HG03565 (cell line): ENCODE results near the gene PRELID1.
"Not testable (repeated sequence)": the region's sequence is repeated elsewhere in the genome, so short reads cannot be mapped to it uniquely, and the experiment has no call there.

Experiments
- ATAC-seq: cut with Tn5 transposase; IDR thresholded peaks from one replicate; pipeline ENCODE4 v1.9.1; 2021; ENCODE audit warnings: mild to moderate bottlenecking, moderate library complexity; ENCODE audit not compliant: unreplicated experiment

The PRELID1 gene

DNA sequence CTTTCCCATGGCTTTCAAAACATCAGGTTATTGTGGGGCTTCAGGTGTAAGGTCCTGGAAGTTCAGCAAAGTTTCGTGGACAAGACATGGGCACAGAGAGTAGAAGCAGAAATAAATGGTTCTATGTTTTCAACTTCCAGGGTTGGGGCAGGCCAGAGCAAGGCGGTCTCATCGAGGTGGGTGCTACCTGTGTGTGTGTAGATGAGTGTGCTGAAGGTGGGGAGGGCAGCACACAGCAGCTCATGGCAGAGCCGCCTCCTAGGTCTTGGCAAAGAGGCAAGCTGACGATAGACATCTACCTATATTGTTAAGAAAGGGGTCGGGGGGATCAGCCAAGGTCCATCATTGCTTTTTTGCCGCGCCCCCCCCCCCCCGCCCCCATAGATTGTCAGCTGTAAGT, 3.9 kb upstream of the PRELID1 start:
- no peak for ATAC-seq

DNA sequence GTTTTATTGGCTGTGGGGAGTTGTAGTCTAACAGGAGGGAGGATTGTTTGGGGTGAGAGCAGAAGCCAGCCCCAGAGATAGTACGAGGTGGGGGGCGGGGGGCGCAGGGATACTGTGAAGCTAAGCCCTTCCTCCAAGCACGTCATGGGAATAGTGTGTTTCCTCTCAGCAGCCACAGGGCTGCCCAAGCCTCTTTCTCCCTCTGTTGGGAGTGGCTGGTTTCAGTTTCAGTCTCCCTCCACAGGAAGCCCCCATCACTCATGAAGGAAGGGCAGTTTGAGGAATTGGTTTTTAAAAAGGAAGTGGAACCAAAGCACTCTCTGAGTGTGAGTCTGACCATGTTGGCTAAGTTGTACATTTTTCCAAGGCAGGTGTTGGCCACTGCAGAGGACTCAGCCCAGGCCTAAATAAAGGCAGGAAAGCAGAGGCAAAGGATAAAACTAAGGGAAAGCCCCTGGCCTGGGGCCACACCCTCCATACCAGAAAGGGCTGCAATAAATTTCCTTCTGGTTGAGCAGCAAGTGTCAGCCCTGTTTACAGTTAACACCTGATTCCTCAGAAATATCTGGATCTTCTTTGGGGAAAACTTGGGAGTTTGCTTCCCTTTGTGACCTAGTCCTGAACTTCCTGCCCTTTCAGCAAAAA, 3.2 kb upstream of the PRELID1 start:
- peak; percentile 44 for ATAC-seq

DNA sequence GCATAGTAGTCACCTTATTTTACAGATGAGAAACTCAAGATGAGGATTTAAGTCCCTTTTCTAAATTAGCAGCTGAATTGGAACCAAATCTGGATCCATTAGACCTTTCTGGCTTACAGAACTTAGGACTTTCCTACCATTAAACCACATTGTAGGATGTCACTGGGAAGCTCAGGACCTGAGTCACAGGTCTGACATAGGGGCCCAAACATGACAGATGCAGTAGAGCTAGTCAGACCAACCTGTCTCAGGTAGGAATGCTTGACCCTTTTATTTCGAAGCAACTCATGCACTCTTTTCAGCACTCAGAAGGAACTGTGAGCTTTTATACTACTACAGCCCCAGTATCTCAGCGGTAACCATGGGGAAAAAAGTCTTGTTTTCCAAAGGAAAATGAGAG, 2.6 kb upstream of the PRELID1 start:
- no peak for ATAC-seq

DNA sequence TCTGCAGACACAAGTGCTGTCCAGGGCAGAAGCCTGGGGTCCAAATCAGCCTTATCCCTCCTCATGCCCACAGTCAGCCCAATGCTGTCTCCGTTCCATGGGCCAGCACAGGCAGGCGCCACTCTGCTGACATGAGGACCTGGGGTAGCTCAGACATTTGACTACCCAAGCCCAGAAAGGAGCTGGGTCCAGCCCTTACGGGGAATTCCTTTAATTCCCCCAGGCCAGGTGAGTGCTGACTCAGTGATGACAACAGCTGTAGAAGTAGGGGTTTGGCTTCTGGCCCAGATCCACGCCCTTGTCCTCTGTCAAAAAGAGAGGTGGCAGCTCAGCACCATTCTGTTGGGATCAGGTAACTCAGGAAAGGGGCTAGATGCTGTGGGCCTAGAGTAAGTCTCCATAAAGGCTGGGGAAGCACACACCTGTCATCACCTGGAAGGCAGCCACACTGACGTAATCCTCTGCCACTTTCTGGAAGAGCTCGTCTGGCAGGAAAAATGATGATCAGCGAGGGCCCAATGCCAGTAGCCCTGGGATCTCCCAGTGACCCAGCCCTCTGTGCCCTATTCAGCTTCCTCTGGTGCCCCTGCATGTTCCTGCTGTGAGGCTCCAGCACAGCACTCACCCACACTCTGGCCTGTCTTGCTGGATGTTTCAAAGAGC, 2.0 kb upstream of the PRELID1 start:
- no peak for ATAC-seq

DNA sequence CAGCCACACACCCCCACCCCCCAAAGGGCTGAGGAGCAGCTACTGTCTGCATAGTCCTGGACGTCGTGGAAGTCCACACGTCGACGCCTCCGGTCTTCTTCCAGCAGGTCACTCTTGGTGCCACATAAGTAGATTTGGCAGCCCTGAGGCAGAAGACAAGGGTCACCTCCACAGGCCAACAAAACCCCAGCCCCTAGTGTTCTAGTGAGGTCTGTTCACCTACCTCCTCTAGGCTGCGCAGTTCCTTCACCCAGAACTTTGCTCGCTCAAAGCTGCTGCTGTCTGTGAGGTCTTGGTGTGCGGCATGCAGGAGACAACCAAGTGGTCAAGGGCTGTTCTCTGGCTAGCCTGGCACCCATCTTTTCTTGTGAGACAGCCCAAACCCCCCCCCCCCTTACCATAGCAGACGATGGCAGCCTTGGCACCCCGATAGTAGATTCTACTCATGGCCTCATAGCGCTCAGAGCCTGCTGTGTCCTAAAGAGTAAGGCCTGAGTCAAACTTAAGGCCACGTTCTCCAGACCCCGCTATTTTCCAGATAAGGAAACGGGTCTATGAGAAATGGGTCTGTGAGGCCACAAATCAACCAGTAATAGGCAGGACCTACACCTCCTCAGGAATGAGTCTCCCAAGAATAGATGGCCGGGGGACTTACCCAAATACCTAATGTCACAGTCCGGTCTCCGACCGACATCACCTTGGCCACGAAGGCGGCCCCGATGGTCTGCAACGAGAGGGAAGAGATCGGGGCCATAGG, 1.1 kb upstream of the PRELID1 start:
- ATAC-seq, result no peak

DNA sequence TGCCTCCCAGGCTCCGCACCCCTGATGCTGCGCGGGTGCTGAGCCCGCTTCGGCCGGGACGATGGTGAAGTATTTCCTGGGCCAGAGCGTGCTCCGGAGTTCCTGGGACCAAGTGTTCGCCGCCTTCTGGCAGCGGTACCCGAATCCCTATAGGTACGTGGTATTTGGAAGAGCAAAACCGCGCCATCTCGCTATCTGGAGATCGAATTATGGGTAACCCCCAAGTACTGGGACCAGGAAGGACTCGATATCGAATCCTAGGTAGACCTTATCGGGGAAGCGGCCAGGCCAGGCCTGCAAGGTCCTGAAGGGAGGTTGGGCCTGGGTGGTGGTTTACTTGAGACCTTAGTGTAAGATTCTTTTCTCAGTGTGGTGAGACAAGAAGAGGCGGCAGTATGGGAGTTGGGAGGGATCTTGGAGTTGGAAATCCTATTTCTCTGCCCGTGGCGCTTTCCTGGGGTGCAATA, 359 bp downstream of the PRELID1 start:
- ATAC-seq, result no peak

DNA sequence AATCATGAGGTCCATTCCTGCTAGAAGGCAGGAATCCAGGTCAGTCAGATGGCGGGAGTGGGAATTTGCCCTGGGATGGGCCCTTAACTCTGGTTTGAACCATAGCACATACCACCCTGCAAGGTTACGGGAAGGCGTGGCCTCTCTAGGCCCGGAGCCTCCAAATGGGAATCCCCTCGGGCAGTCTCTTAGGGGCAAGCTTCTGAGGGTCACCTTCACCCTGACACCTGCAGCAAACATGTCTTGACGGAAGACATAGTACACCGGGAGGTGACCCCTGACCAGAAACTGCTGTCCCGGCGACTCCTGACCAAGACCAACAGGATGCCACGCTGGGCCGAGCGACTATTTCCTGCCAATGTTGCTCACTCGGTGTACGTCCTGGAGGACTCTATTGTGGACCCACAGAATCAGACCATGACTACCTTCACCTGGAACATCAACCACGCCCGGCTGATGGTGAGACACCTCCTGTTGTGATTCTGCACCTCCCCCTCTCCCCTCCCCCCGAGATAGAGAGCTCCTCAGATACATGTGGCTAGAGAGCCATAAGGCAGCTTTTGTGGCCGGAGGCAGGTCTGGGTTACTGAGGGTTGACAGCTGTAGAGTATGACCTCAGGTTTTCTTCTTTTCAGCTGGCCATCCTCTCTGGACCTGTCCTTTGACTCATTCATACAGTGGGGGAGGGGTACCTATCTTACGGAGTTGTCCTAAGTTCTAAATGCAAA, 957 bp downstream of the PRELID1 start:
- no peak for ATAC-seq

DNA sequence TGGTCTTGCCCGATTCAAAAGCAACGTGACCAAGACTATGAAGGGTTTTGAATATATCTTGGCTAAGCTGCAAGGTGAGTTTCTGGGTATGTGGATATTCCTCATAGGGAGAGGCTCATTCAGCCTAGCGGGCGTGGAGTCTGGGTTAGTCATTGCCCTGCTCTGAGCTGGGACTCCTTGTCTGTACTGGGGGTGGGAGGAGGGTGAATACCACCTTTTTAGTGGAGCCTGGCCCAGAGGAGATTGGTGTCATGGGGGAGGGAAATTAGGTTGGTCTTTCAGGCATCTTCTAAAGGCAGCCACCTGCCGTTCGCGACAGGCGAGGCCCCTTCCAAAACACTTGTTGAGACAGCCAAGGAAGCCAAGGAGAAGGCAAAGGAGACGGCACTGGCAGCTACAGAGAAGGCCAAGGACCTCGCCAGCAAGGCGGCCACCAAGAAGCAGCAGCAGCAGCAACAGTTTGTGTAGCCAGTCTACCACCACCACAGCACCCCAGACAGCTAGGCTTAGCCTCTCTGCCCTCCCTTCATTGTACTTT, 2.6 kb downstream of the PRELID1 start:
- not testable (repeated sequence) for ATAC-seq

DNA sequence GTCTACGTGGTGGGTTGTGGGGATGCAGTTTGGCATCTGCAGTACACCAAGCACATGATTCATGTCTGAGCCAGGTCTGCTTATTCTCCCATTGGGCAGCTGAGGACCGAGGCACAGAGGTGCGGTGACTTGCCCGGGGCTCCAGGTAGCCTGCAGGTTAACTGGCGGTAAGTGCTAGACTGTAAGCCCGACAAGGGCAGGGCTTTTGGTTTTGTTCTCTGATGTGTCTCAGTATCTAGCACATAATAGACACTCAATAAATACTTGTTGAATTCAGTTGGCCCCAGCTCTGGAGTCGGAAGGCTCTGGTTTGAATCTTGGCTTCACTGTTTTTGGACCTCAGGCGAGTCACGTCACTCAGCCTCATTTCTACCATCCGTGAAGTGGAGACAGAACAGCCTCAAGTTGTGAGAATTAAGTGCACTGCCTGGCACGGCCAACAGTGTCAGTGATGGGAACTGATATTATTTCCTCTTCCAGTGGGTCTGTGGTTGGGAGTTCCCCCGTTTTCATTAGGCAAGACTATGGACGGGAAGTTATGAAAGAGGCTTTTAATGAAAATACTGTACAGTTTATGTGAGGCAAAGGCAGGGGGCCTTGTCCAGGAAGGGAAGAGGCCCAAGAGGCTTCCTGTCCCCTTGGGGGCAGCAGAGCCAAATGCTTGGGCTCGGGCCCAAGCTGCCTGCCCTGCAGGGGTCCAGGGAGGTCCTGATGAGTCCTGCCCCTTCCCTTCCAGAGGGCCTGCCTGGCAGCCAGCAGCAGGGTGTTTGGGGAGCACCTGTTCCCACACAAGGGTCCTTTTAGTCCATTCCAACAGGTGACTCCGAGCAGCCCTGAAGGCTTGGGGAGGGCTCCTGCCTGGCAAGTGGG, 3.3 kb downstream of the PRELID1 start:
- ATAC-seq, result no peak

DNA sequence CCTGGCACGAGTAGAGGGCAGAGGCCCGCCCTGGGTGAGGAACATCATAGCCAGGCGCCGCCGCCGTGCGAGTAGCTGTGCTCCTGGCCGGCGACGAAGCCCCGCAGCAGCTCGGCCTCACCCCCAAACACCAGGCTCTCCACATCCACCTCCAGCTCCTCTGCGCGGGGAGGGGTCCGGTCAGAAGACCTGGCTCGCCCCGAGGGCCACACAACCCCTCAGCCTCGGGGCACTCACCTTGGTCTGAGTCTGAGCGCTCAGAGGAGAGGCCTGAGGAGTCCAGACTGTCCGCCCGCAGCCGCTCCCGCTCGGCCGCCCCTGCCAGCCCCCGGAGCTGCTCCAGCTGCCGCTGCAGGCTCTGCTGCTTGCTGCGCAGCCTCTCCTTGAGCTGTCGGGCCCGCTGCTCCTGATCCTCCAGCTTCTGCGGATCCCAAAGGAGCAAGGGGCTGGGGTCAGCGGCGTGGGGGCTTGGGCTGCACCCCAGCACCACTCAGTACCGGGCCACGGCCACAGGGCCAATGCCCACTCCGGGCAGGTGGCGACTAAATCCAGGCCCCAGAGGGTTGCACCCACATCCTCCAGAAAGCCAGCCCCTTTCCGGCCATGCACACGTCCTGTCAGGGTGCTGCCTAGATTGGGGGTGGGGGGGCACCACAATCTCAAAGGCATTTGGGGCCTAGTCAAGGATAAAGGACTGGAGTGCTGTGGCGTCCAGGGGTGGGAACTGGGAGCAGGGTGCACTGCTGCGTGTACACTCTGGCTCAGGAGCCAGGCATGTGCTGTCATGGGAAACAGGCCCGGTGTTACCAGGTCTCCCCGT, 4.2 kb downstream of the PRELID1 start:
- no peak for ATAC-seq

DNA sequence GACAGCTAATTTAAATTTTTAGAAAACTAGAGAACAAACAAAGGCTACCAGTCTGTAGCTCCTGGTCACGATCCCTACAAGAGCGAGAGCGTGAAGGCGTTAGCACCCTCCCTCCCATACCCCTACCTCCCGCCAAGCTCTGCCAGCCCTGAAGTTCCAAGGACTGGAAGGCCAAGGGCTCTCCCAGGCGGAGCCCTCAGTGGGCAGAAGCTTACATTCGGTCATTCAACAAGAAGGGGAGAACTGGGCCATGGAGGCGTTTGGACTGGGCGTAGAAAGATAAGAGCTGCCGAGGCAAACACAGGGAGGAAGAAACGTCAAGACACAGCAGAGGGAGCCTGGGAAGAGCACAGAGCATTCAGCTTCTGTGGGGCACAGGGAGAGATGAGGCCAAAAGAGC, 5.1 kb downstream of the PRELID1 start:
- ATAC-seq, result no peak

DNA sequence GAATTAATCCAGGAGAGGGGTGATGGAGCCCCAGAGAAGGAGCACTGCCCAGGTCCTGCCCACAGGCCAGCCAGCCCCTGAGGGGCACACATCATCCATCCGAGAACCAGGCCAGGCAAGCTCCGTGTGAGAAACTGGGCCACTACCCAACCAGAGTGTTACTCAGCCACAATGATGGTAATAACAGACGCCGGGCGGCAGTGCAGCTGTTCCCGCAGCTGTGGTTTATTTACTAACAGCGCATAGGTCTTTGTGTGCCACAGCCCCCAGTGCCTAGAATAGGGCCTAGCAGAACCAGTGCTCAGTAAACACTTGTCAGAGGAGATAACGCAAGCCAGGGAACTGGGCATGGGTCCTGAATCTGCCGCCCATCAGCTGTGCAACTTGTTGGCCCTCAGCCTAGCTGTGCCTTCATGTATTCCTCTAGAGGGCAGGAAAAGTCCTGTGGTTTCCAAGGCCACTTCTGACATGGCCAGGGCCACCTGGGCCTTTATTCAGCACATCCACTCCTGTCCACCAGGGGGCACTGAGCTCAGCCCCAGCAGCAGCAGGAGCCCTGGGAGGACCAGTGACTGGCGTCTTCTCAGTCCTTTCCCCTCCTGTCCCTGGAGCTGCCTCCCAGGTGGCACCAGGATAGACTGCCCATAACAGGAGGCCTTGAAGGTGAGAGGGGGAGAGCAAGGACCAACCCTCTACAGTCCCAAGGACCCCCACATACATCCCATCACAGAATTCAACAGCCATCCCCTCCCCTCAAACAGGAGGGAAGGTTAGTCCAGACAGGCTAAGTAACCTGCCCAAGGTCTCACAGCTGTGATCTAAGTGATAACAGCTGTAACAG, 6.0 kb downstream of the PRELID1 start:
- no peak for ATAC-seq

DNA sequence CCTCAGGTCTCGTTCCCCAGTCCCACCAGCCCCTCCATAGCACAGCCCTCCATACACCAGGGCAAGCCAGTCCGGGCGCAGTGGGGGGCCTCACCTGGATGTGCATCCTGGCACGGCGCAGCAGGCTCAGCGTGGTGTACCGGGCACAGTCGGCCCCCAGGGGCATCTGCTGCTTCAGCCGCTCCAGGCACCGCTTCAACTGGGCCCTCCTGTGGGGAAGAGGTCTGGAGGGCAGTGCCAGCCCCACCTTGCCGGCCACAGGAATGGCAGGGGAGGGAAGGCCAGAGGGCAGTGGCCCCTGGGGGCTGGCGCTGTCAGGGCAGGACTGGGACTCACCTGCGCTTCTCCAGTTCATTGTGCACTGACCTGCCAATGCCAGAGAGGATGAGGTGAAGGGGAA, 6.7 kb downstream of the PRELID1 start:
- no peak for ATAC-seq

DNA sequence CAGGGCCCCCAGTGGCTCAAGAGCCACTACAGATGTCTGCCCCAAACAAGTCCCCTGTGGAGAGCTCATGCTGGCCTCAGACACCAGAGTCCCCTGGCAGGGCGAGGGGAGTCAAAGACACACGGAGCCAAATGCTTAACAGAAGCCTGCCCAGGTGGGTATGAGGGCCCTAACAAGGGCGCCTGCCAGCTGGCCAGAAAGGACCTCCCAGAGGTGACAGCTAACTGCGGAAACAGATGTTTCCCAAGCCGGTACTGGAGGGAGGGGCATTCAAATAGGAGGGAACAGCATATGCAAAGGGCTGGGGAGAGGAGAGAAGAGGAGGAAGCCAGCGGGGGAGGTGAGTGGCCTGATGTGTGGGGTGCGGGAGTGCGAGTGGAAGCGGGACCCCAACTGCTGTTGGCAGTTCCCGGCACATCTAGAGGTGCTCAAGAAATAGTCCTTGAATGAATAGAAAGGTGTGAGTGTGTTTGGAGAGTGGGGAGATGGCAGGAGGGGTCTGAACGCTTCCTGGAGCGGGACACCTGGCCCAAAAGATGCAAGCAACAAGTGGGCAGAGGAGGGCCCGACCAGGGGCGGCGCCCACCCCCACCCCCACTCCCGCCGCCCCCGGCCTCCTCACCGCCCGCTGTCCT, 7.3 kb downstream of the PRELID1 start:
- ATAC-seq, result no peak

DNA sequence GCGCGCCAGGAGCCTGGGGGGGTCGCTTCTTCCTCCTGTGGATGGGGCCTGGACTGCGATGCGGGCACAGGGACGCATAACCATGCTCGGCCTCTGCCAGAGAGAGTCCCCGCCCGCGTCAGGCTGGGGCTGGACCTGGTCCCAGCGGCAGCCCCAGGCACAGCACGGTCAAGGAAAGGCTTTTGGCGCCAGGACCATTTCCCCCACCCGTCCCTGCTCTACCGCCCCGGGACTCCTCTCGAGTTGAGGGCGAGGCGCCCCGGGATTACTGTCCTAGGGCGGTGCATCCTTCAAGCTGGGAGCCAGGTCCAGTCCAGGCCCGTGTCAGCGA, 7.8 kb downstream of the PRELID1 start:
- no peak for ATAC-seq

DNA sequence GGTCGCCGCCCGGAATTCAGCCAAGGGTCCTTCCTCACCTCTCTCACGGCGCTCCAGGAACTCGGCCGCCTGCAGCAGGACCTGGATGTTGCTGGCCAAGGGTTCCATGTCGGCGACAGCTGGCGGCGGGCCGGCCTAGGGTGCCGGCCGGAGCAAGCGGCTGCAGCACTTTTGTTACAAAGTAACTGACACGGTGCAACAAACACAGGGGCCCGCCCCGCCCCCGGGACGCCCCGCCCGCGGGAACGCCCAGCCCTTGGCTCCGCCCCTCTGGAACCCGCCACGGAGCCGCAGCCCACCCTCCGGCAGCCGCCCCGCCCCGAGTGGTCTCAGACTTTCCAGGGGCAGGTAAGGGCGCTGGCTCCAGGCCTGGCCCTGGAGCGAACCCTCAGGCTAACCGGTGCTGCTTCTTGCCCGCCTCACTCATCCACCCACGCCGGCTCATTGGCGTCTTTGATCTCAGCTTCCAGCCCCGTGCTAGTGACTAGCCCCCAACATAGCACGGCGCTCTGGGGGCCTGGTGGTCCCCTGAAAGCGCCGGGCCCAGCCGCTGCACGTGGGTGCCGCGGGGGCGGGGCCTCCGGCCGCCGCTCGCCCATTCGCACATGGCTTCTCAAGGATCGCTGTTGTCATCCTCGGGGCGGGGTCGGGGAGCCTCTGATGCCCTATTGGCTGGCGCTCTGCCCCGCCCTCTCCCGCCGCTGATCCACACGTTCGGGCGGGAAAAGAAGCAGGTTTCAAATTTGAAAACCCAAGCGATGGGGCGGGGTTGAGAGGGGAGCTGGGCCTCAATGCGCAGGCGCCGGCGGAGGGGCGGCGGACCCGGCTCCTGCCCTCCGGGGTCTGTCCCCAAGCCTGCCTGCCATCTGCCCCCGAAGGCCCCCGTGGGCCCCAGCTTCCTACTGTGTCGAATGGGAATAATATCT, 8.4 kb downstream of the PRELID1 start, which contains the start of gene MXD3:
TSS of gene MXD3 (minus strand) at position 176 of the 926 bp plus-strand sequence. CDS start at position 108, 68 bp downstream.
- peak; percentile 55 for ATAC-seq

DNA sequence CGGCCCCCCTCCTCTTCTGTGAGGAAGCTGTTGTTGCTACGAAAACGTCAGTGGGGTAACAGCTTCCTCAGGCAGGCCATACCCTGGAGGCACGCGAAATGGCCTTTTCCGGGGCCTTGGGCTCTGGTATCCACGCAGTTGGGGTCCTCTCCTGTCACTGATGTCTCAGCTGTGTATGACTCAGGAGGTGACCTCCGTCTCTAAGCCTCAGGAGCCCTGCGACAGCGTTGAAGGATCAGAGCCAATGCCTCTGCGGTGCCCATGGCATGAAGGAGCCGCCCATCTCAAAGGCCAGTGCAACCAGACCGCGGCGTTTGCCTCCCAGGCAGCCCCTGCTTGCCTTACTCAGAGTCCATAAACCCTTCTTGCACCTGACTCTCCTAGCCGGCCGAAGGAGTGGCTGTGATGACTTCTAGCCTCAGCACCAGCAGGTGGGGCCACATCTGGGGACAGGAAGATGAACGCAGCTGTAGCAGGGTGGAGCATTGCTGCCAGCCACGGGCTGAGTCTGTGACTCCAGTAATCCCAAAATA, 9.1 kb downstream of the PRELID1 start:
- ATAC-seq, result peak; percentile 23
